HEK293 (cell line): Measurements from ENCODE around the gene EVC2.

Experiments
- ZNF426 ChIP-seq: fragments of 450-650 bp; formaldehyde crosslinking; IDR thresholded peaks from 2 replicates; pipeline ENCODE4 v1.5.1; 2017; ENCODE audit warnings: missing biosample characterization, missing genetic modification characterization, mild to moderate bottlenecking, inconsistent platforms, moderate library complexity
- TF ChIP-seq, protein P1 (sequence below): fragments of 450-650 bp; formaldehyde crosslinking; IDR thresholded peaks from 2 replicates; pipeline ENCODE4 v1.5.1; 2016; ENCODE audit warnings: missing biosample characterization, missing genetic modification characterization
- TF ChIP-seq, protein P2 (sequence below): fragments of 450-650 bp; formaldehyde crosslinking; IDR thresholded peaks from 2 replicates; pipeline ENCODE4 v1.5.1; 2016; ENCODE audit warnings: missing biosample characterization, missing genetic modification characterization, low read depth

DNA sequence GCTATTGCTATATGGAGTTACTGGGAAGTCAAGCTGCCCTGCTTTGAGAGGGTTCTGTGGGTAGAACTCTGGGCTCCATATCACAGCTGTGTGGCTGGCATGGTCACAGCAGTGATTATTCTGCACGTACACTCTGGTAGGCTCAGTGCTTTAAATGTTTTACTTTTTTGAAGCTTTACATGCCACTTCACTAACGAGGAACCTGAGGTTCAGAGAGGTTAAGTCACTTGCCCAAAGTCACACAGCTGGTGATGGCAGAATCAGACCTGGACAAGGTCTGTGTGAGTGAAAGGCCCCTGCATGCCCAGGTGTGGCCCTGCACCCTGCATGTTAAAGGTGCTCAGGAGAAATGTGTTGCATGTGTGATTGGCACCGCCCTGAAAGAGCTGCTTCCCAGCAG is 27.1 kb upstream of the EVC2 start:
- TF ChIP-seq, protein P1, sequence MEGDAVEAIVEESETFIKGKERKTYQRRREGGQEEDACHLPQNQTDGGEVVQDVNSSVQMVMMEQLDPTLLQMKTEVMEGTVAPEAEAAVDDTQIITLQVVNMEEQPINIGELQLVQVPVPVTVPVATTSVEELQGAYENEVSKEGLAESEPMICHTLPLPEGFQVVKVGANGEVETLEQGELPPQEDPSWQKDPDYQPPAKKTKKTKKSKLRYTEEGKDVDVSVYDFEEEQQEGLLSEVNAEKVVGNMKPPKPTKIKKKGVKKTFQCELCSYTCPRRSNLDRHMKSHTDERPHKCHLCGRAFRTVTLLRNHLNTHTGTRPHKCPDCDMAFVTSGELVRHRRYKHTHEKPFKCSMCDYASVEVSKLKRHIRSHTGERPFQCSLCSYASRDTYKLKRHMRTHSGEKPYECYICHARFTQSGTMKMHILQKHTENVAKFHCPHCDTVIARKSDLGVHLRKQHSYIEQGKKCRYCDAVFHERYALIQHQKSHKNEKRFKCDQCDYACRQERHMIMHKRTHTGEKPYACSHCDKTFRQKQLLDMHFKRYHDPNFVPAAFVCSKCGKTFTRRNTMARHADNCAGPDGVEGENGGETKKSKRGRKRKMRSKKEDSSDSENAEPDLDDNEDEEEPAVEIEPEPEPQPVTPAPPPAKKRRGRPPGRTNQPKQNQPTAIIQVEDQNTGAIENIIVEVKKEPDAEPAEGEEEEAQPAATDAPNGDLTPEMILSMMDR (tag by site-specific recombination): no peak
- TF ChIP-seq, protein P2, sequence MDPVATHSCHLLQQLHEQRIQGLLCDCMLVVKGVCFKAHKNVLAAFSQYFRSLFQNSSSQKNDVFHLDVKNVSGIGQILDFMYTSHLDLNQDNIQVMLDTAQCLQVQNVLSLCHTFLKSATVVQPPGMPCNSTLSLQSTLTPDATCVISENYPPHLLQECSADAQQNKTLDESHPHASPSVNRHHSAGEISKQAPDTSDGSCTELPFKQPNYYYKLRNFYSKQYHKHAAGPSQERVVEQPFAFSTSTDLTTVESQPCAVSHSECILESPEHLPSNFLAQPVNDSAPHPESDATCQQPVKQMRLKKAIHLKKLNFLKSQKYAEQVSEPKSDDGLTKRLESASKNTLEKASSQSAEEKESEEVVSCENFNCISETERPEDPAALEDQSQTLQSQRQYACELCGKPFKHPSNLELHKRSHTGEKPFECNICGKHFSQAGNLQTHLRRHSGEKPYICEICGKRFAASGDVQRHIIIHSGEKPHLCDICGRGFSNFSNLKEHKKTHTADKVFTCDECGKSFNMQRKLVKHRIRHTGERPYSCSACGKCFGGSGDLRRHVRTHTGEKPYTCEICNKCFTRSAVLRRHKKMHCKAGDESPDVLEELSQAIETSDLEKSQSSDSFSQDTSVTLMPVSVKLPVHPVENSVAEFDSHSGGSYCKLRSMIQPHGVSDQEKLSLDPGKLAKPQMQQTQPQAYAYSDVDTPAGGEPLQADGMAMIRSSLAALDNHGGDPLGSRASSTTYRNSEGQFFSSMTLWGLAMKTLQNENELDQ (tag by site-specific recombination): no peak
- TF ChIP-seq ZNF426 (tag by site-specific recombination): no peak
